ENCODE data around the gene STX1B.

STX1B gene

DNA sequence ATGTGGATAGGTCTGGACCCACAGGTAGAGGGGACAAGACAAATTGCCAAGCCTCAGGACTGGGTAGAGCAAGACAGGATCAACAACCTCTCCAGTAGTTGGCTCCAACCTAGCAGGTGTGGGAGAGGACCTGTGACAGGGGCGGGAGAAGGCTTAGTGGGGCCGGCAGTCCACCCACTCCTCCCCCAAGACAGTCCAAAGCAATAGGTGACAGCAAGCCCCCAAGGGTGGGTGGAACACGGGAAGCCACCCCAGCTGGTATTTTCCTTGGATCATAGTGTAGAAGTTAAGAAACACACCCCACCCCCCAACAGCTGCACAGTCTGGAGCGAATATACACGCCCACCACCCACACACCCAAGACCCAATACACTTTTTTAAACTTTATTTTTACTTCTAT is 18.8 kb upstream of the STX1B start:
- no peaks in the 10 kb centered on the region for H3K27me3 ChIP-seq (ENCODE audit: low read length)
- H3K9me3 ChIP-seq (ENCODE audit: insufficient read depth, low read length) = no peaks in the 10 kb centered on the region
- H3K9me2 ChIP-seq (replicated peaks; ENCODE audit: insufficient read depth, low read length) = no peaks in the 10 kb centered on the region
- H3K79me2 ChIP-seq (ENCODE audit: insufficient read depth, low read length) = no peaks in the 10 kb centered on the region
- H3F3A ChIP-seq (ENCODE audit: insufficient read depth) = peaks cover 10% of the 10 kb centered on the region
- no peaks in the 10 kb centered on the region for H3K36me3 ChIP-seq (ENCODE audit: low read length)
- H3K4me3 ChIP-seq (ENCODE audit: insufficient read depth, low read length, poor library complexity, severe bottlenecking) = no peak overlapping the region
- no peak overlapping the region for H3K27ac ChIP-seq (ENCODE audit: low read depth, low read length)
- no peak overlapping the region for H3K4me2 ChIP-seq (ENCODE audit: low read depth, low read length, poor library complexity, severe bottlenecking)
- no peaks in the 10 kb centered on the region for H4K20me1 ChIP-seq (ENCODE audit: low read depth, low read length)
- no peak overlapping the region for H3K9ac ChIP-seq (ENCODE audit: low read length)
- TF ChIP-seq, protein P1, sequence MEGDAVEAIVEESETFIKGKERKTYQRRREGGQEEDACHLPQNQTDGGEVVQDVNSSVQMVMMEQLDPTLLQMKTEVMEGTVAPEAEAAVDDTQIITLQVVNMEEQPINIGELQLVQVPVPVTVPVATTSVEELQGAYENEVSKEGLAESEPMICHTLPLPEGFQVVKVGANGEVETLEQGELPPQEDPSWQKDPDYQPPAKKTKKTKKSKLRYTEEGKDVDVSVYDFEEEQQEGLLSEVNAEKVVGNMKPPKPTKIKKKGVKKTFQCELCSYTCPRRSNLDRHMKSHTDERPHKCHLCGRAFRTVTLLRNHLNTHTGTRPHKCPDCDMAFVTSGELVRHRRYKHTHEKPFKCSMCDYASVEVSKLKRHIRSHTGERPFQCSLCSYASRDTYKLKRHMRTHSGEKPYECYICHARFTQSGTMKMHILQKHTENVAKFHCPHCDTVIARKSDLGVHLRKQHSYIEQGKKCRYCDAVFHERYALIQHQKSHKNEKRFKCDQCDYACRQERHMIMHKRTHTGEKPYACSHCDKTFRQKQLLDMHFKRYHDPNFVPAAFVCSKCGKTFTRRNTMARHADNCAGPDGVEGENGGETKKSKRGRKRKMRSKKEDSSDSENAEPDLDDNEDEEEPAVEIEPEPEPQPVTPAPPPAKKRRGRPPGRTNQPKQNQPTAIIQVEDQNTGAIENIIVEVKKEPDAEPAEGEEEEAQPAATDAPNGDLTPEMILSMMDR (IDR thresholded peaks at IDR 0.05; ENCODE audit: insufficient read depth, low read length, poor library complexity, severe bottlenecking) = no peak
- no peak for TF ChIP-seq EZH2phosphoT487 (conservative IDR thresholded peaks at IDR 0.05; ENCODE audit: low read length)
- no peak overlapping the region for H2AFZ ChIP-seq (ENCODE audit: low read depth, low read length, severe bottlenecking)

DNA sequence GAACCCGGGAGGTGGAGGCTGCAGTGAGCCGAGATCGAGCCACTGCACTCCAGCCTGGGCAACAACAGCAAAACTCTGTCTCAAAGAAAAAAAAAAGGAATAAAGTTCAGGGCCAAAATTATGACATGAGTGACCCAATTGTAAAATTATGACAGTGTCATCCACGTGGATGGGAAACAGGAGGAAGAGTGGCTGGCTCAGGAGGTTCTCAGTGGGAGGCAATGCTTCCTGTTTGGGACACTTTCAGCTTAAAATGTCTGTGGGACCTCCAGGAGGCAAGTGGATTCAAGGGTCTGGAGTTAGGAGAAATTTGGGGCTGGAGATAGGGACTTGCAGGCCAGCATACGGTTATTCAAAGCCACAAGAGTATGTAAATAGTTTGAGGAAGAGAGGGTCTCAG is 14.9 kb upstream of the STX1B start:
- Histone ChIP-seq H3K9ac (ENCODE audit: low read length) (no peak overlapping the region), H4K20me1 (ENCODE audit: low read depth, low read length) (no peaks in the 10 kb centered on the region), H3K4me3 (ENCODE audit: insufficient read depth, low read length, poor library complexity, severe bottlenecking) (no peak overlapping the region), H3K79me2 (ENCODE audit: insufficient read depth, low read length) (no peaks in the 10 kb centered on the region), H3K27ac (ENCODE audit: low read depth, low read length) (no peak overlapping the region), H2AFZ (ENCODE audit: low read depth, low read length, severe bottlenecking) (no peak overlapping the region), H3K9me2 (replicated peaks; ENCODE audit: insufficient read depth, low read length) (no peaks in the 10 kb centered on the region), H3K27me3 (ENCODE audit: low read length) (no peaks in the 10 kb centered on the region), H3F3A (ENCODE audit: insufficient read depth) (no peaks in the 10 kb centered on the region), H3K4me2 (ENCODE audit: low read depth, low read length, poor library complexity, severe bottlenecking) (no peak overlapping the region), H3K9me3 (ENCODE audit: insufficient read depth, low read length) (no peaks in the 10 kb centered on the region), H3K36me3 (ENCODE audit: low read length) (no peaks in the 10 kb centered on the region)
- no peak for TF ChIP-seq EZH2phosphoT487 (conservative IDR thresholded peaks at IDR 0.05; ENCODE audit: low read length)
- TF ChIP-seq, protein P1 (IDR thresholded peaks at IDR 0.05; ENCODE audit: insufficient read depth, low read length, poor library complexity, severe bottlenecking) = no peak

DNA sequence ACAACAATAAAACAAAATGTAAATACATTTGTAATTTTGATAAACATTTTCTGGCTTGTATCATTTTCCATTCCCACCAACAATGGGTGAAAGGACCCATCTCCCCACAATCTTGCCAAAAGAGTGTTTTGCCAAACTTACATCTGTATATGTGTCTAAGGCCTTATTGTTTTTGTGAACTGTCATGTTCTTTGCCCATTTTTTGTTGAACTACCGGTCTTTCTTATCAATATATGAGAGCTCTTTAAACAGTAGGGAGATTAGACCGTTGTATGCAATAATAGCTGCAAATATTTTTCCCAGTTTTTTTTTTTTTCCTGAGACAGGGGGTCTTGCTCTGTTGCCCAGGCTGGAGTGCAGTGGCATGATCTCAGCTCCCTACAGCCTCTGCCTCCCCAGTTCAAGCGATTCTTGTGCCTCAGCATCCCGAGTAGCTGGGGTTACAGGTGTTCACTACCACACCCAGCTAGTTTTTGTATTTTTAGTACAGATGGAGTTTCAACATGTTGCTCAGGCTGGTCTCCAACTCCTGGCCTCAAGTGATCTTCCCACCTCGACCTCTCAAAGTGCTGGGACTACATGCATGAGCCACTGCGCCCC is 13.3 kb upstream of the STX1B start:
- Histone ChIP-seq H2AFZ (ENCODE audit: low read depth, low read length, severe bottlenecking) (no peak overlapping the region), H4K20me1 (ENCODE audit: low read depth, low read length) (no peaks in the 10 kb centered on the region), H3K27me3 (ENCODE audit: low read length) (no peaks in the 10 kb centered on the region), H3K4me2 (ENCODE audit: low read depth, low read length, poor library complexity, severe bottlenecking) (no peak overlapping the region), H3K9ac (ENCODE audit: low read length) (no peak overlapping the region), H3F3A (ENCODE audit: insufficient read depth) (no peaks in the 10 kb centered on the region), H3K4me3 (ENCODE audit: insufficient read depth, low read length, poor library complexity, severe bottlenecking) (no peak overlapping the region), H3K9me3 (ENCODE audit: insufficient read depth, low read length) (no peaks in the 10 kb centered on the region), H3K9me2 (replicated peaks; ENCODE audit: insufficient read depth, low read length) (no peaks in the 10 kb centered on the region), H3K79me2 (ENCODE audit: insufficient read depth, low read length) (no peaks in the 10 kb centered on the region), H3K36me3 (ENCODE audit: low read length) (no peaks in the 10 kb centered on the region), H3K27ac (ENCODE audit: low read depth, low read length) (no peak overlapping the region)
- TF ChIP-seq, protein P1 (IDR thresholded peaks at IDR 0.05; ENCODE audit: insufficient read depth, low read length, poor library complexity, severe bottlenecking) = no peak
- TF ChIP-seq EZH2phosphoT487 (conservative IDR thresholded peaks at IDR 0.05; ENCODE audit: low read length) = no peak

All from SU-DHL-6 (cell line).